Measurements from ENCODE around the gene TM2D1.
"Not testable (repeated sequence)": the region's sequence is repeated elsewhere in the genome, so short reads cannot be mapped to it uniquely, and the experiment has no call there.

The TM2D1 gene

GRCh38 chr1:61724813-61725694 is at the start of gene TM2D1:
TSS of gene TM2D1 (minus strand) at chr1:61725141. CDS start at chr1:61725120, 21 bp downstream.
- peak; percentile 86 to 88 for DNase-seq

- no peak for DNase-seq
These were observed 45.2 kb upstream of the TM2D1 start for GRCh38 chr1:61770131-61770530.

- no peak for DNase-seq
These were observed 33.0 kb upstream of the TM2D1 start for GRCh38 chr1:61757950-61758349.

DNA sequence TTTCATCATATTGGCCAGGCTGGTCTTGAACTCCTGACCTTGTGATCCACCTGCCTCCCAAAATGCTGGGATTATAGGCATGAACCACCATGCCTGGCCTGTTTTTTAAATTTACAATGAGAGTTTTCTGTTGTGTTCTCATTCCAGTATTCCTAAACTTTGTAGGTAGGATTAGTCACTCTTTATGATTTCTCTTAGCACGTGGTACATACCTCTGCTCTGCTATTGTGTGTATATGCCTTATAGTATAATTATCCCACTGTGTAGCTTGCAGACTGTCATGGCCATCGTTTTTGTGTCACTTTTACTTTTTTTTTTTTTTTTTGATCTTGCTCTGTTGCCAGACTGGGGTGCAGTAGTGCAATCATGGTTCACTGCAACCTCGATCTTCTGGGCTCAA is 31.8 kb upstream of the TM2D1 start:
- DNase-seq: no peak

DNA sequence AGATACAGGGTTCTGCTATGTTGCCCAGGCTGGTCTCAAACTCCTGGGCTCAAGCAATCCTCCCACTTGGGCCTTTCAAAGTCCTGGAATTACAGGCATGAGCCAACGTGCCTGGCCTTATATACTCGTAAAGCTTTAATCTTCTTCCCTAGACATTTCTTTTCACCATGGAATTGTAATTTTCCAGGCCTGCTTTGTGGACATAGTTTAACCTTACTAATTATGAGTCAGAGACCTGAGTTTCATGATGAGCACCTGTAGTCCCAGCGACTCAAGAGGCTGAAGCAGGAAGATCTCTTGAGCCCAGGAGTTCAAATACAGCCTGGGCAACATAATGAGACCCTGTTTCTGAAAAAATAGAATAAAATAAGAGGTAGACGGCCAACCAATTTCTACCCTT is 29.6 kb upstream of the TM2D1 start:
- DNase-seq: no peak

DNA sequence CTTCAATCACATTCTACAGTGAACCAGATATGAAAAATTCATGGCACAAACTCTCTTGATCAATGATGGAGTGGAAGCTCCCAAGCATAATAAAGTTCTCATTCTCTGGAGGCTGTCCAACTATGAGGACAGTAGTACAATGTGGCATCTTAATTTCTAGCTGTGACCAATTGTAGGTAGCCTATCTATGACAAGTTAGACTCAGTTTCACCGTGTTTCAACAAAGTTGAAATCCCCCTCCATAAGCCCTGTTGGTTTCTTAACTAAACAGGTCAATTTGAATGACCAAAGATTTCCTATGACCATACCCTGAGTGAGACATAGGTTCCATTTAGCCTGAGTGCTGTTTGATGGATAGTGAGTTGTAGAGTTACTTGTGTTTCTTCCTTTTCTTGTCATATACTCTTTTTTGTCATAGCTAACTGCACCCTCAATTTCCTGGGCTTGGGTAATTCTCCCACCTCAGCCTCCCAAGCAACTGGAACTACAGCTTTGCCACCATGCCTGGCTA is 29.1 kb upstream of the TM2D1 start:
- no peak for DNase-seq

GRCh38 chr1:61752921-61753389 is 28.0 kb upstream of the TM2D1 start:
- DNase-seq: no peak

DNA sequence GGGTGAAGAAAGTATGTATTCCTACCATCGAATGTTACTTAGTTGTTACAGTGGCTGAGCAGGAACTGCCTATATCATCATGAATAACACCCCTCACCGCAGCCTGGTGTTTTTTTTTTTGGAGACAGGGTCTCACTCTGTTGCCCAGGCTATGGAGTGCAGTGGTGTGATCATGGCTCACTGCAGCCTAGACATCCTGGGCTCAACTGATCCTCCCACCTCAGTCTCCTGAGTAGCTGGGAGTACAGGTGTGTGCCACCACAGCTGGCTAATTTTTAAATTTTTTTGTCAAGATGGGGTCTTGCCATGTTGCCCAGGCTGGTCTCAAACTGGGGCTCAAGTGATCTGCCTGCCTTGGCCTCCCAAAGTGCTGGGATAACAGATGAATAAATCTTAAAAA is 24.6 kb upstream of the TM2D1 start:
- DNase-seq: no peak

- no peak for DNase-seq
These were observed 23.6 kb upstream of the TM2D1 start for GRCh38 chr1:61748566-61748965.

- DNase-seq: no peak
These were observed 21.9 kb upstream of the TM2D1 start for GRCh38 chr1:61746813-61747212.

- no peak for DNase-seq
These were observed 19.0 kb upstream of the TM2D1 start for GRCh38 chr1:61743716-61744580.

DNA sequence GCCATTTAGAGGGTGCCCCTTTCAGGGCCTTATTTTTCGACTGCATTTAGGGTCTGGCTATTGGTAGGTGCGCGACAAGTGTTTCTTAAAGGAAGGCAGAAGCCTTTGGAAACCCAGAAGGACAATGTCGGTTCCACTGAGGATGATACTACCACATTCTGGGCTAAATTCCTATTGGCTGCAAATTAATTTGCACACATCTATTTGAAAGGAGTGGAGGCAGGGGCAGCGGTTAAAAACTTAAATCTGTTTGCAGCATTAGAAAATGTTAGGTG is 18.4 kb upstream of the TM2D1 start:
- DNase-seq: no peak

GRCh38 chr1:61742620-61743430 is 17.9 kb upstream of the TM2D1 start:
- peak in 1 of 2 donors; percentile 24 for DNase-seq

GRCh38 chr1:61741711-61742619 is 17.0 kb upstream of the TM2D1 start, which contains the start of gene PATJ:
TSS of gene PATJ (plus strand) at chr1:61742480. CDS start at chr1:61762893, 20,413 bp downstream.
- peak; percentile 62 to 63 for DNase-seq

GRCh38 chr1:61740751-61741700 is 16.1 kb upstream of the TM2D1 start:
- DNase-seq: no peak

GRCh38 chr1:61732726-61733125 is 7.8 kb upstream of the TM2D1 start:
- no peak for DNase-seq

GRCh38 chr1:61730679-61731078 is 5.7 kb upstream of the TM2D1 start:
- DNase-seq: not testable (repeated sequence)

- DNase-seq: no peak
These were observed 2.6 kb upstream of the TM2D1 start for GRCh38 chr1:61727544-61727943.

GRCh38 chr1:61724506-61724812 is 482 bp downstream of the TM2D1 start:
- DNase-seq: no peak

DNA sequence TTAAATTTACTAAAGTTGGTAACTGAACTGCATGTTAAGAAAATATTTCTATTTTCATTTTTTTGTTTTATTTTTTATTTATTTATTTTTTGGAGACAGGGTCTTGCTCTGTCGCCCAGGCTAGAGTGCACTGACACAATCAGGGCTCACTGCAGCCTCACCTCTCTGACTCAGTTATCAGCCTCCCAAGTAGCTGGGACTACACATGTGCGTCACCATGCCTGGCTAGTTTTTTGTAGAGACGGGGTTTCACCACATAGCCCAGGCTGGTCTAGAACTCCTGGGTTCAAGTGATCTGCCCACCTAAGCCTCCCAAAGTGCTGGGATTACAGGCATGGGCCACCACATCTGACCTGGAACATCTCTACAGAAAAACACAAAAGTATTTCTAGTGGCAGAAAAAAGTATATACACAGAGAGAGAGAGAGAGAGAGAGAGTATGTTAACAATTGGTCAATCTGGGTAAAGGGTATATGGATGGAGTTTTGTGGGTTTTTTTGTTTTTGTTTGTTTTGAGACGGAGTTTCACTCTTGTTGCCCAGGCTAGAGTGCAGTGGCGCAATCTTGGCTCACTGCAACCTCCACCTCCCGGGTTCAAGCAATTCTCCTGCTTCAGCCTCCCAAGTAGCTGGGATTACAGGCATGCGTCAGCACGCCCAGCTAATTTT is 5.8 kb downstream of the TM2D1 start:
- DNase-seq: not testable (repeated sequence)
